ENCODE results near the gene R3HDM4. TPM values are rescaled to one million over a fixed set of nuclear protein-coding genes. Genes with fewer than 3 reads are reported as not detected.

R3HDM4 gene
- total and polyA plus RNA-seq, 4 donors: 14.1 to 72.4 (median 20.2) TPM

DNA sequence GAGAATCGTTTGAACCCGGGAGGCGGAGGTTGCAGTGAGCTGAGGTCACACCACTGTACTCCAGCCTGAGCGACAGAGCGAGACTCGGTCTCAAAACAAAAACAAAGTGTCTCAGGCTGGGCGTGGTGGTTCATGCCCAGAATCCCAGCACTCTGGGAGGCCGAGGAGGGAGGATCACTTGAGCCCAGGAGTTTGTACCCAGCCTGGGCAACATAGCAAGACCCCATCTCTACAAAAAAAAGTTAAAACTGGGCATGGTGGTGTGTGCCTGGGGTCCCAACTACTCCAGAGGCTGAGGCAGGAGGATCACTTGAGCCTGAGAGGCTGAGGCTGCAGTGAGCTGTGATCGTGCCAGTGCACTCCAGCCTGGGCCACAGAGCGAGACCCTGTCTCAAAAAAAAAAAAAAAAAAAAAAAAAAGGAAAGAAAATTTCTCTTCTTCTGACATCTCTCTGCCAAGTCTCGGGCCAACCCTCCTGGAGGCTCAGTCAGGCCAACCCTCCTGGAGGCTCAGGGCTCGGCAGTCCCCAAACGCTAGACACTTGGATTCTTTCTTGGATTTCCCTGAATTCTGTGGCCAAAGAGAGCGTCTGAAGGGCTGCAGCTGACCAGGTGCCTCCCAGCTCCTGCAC lies 39.1 kb upstream of the R3HDM4 start:
- TF ChIP-seq TAF1 (conservative IDR thresholded peaks at IDR 0.05) (no peak), YY1 (IDR thresholded peaks at IDR 0.05) (no peak)
- TF ChIP-seq, protein P1, sequence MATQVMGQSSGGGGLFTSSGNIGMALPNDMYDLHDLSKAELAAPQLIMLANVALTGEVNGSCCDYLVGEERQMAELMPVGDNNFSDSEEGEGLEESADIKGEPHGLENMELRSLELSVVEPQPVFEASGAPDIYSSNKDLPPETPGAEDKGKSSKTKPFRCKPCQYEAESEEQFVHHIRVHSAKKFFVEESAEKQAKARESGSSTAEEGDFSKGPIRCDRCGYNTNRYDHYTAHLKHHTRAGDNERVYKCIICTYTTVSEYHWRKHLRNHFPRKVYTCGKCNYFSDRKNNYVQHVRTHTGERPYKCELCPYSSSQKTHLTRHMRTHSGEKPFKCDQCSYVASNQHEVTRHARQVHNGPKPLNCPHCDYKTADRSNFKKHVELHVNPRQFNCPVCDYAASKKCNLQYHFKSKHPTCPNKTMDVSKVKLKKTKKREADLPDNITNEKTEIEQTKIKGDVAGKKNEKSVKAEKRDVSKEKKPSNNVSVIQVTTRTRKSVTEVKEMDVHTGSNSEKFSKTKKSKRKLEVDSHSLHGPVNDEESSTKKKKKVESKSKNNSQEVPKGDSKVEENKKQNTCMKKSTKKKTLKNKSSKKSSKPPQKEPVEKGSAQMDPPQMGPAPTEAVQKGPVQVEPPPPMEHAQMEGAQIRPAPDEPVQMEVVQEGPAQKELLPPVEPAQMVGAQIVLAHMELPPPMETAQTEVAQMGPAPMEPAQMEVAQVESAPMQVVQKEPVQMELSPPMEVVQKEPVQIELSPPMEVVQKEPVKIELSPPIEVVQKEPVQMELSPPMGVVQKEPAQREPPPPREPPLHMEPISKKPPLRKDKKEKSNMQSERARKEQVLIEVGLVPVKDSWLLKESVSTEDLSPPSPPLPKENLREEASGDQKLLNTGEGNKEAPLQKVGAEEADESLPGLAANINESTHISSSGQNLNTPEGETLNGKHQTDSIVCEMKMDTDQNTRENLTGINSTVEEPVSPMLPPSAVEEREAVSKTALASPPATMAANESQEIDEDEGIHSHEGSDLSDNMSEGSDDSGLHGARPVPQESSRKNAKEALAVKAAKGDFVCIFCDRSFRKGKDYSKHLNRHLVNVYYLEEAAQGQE (IDR thresholded peaks at IDR 0.05): no peak
- DNase-seq (ENCODE audit: low spot score): no peak
- whole genome bisulfite sequencing: 74% methylated on average over 14 of the region's 14 CpGs
- H3K27me3 ChIP-seq (ENCODE audit: control insufficient read depth in 4 of 4, insufficient read depth in 4 of 4, low read length in 3 of 4): no peaks in the 10 kb centered on the region
- no peak overlapping the region for H3K27ac ChIP-seq (ENCODE audit: low read depth in 1 of 2, low read length in 2 of 2)
- H3K4me3 ChIP-seq (ENCODE audit: low read depth in 1 of 3, low read length in 3 of 3): no peak overlapping the region
- no peaks in the 10 kb centered on the region for H3K9me3 ChIP-seq (ENCODE audit: control insufficient read depth in 4 of 4, low read length in 3 of 4)
- no peak overlapping the region for H3K9ac ChIP-seq (ENCODE audit: low read depth in 1 of 2, low read length in 2 of 2)
- H3K4me1 ChIP-seq (ENCODE audit: control insufficient read depth in 4 of 4, insufficient read depth in 4 of 4, low read length in 3 of 4): peaks cover 3 to 7% (median 4%) of the 10 kb centered on the region in 4 donors
- H3K36me3 ChIP-seq (ENCODE audit: control insufficient read depth in 4 of 4, insufficient read depth in 3 of 4, low read depth in 1 of 4, low read length in 3 of 4): peaks cover 0 to 2% (median 0%) of the 10 kb centered on the region in 4 donors

DNA sequence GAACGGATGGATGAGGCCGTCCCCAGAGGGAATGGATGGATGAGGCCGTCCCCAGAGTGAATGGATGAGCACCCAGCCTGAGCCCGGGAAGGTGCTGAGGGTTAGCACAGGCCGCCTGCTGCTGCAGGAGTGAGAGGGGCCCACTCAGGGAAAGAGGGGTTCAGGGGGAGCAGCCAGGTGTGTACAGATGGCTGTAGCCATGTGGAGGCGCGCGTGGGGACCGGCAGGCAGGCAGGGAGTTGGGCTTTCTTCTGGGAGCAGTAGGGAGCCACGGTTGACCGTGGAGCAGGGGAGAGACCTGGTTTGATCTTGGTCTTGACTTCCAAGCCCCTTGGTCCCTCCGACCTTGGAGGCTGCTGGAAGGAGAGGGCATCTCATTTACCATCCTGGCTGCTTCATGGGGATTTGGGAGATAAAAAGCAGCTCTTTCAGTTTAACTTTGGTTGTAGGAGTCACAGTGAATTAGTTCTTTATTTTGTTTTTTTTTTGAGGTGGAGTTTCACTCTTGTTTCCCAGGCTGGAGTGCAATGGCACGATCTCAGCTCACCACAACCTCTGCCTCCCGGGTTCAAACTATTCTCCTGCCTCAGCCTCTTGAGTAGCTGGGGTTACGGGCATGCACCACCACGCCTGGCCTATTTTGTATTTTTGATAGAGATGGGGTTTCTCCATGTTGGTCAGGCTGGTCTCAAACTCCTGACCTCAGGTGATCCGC lies 37.5 kb upstream of the R3HDM4 start:
- Histone ChIP-seq H3K9ac (ENCODE audit: low read depth in 1 of 2, low read length in 2 of 2) (no peak overlapping the region), H3K4me3 (ENCODE audit: low read depth in 1 of 3, low read length in 3 of 3) (no peak overlapping the region), H3K27ac (ENCODE audit: low read depth in 1 of 2, low read length in 2 of 2) (no peak overlapping the region), H3K36me3 (ENCODE audit: control insufficient read depth in 4 of 4, insufficient read depth in 3 of 4, low read depth in 1 of 4, low read length in 3 of 4) (peaks cover 0 to 2% (median 0%) of the 10 kb centered on the region in 4 donors), H3K27me3 (ENCODE audit: control insufficient read depth in 4 of 4, insufficient read depth in 4 of 4, low read length in 3 of 4) (no peaks in the 10 kb centered on the region), H3K4me1 (ENCODE audit: control insufficient read depth in 4 of 4, insufficient read depth in 4 of 4, low read length in 3 of 4) (peaks cover 3 to 7% (median 4%) of the 10 kb centered on the region in 4 donors), H3K9me3 (ENCODE audit: control insufficient read depth in 4 of 4, low read length in 3 of 4) (no peaks in the 10 kb centered on the region)
- 88% methylated on average over 17 of the region's 17 CpGs for WGBS
- TF ChIP-seq, protein P2, sequence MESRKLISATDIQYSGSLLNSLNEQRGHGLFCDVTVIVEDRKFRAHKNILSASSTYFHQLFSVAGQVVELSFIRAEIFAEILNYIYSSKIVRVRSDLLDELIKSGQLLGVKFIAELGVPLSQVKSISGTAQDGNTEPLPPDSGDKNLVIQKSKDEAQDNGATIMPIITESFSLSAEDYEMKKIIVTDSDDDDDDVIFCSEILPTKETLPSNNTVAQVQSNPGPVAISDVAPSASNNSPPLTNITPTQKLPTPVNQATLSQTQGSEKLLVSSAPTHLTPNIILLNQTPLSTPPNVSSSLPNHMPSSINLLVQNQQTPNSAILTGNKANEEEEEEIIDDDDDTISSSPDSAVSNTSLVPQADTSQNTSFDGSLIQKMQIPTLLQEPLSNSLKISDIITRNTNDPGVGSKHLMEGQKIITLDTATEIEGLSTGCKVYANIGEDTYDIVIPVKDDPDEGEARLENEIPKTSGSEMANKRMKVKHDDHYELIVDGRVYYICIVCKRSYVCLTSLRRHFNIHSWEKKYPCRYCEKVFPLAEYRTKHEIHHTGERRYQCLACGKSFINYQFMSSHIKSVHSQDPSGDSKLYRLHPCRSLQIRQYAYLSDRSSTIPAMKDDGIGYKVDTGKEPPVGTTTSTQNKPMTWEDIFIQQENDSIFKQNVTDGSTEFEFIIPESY (IDR thresholded peaks at IDR 0.05): no peak
- TF ChIP-seq YY1 (IDR thresholded peaks at IDR 0.05) (no peak), JUND (IDR thresholded peaks at IDR 0.05) (no peak), GABPA (IDR thresholded peaks at IDR 0.05 in 1 of 2, conservative IDR thresholded peaks at IDR 0.05 in 1 of 2) (no peak), FOXA2 (IDR thresholded peaks at IDR 0.05) (no peak)
- TF ChIP-seq, protein P3, sequence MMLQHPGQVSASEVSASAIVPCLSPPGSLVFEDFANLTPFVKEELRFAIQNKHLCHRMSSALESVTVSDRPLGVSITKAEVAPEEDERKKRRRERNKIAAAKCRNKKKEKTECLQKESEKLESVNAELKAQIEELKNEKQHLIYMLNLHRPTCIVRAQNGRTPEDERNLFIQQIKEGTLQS (IDR thresholded peaks at IDR 0.05): no peak
- DNase-seq (ENCODE audit: low spot score): no peak

DNA sequence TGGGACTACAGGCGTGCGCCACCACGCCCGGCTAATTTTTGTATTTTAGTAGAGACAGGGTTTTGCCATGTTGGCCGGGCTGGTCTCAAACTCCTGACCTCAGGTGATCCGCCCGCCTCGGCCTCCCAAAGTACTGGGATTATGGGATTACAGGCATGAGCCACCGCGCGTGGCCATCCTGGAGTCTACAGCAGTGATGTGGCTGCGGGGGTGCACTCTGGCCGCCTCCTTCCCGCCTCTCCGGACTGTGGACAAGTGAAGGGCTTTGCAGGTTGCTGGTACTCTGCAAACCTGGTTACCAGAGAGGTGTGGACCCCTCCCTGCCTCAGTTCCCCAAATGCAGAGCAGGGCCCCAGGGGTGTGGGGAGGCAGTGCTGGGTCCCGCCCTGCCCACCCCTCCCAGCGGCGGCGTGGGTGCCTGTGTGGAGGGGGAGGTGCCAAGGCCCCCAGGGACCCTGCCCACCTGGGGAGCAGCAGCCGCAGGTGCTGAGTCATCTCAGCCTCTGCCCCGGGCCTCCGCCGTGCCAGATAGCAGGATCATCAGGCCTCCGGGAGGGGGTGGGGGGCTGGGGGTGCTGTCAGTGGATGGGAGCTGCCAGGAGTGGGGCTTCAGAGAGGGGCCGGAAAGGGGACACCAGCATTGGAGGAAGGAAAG lies 36.0 kb upstream of the R3HDM4 start:
- peaks cover 3 to 7% (median 4%) of the 10 kb centered on the region in 4 donors for H3K4me1 ChIP-seq (ENCODE audit: control insufficient read depth in 4 of 4, insufficient read depth in 4 of 4, low read length in 3 of 4)
- no peaks in the 10 kb centered on the region for H3K9me3 ChIP-seq (ENCODE audit: control insufficient read depth in 4 of 4, low read length in 3 of 4)
- H3K36me3 ChIP-seq (ENCODE audit: control insufficient read depth in 4 of 4, insufficient read depth in 3 of 4, low read depth in 1 of 4, low read length in 3 of 4): peaks cover 0 to 2% (median 0%) of the 10 kb centered on the region in 4 donors
- WGBS: 92% methylated on average over 25 of the region's 25 CpGs
- no peaks in the 10 kb centered on the region for H3K27me3 ChIP-seq (ENCODE audit: control insufficient read depth in 4 of 4, insufficient read depth in 4 of 4, low read length in 3 of 4)
- no peak overlapping the region for H3K4me3 ChIP-seq (ENCODE audit: low read depth in 1 of 3, low read length in 3 of 3)
- no peak overlapping the region for H3K9ac ChIP-seq (ENCODE audit: low read depth in 1 of 2, low read length in 2 of 2)
- no peak for DNase-seq (ENCODE audit: low spot score)
- H3K27ac ChIP-seq (ENCODE audit: low read depth in 1 of 2, low read length in 2 of 2): no peak overlapping the region
- TF ChIP-seq, protein P4, sequence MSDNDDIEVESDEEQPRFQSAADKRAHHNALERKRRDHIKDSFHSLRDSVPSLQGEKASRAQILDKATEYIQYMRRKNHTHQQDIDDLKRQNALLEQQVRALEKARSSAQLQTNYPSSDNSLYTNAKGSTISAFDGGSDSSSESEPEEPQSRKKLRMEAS (IDR thresholded peaks at IDR 0.05): no peak
- TF ChIP-seq EGR1 (IDR thresholded peaks at IDR 0.05; ENCODE audit: low read depth in 2 of 2) (no peak), YY1 (IDR thresholded peaks at IDR 0.05) (no peak), TAF1 (conservative IDR thresholded peaks at IDR 0.05) (no peak), HNF4G (IDR thresholded peaks at IDR 0.05) (no peak), NR2F2 (IDR thresholded peaks at IDR 0.05) (no peak)
- TF ChIP-seq, protein P1 (IDR thresholded peaks at IDR 0.05): no peak

Data from liver (tissue), 9 donors.